ENCODE measurements around the gene ANP32B. TPM values are rescaled to one million over a fixed set of nuclear protein-coding genes. Genes with fewer than 3 reads are reported as not detected.

The ANP32B gene
- total and polyA plus RNA-seq, 2 experiments from 2014 or later, result 13.1 to 114 TPM

DNA sequence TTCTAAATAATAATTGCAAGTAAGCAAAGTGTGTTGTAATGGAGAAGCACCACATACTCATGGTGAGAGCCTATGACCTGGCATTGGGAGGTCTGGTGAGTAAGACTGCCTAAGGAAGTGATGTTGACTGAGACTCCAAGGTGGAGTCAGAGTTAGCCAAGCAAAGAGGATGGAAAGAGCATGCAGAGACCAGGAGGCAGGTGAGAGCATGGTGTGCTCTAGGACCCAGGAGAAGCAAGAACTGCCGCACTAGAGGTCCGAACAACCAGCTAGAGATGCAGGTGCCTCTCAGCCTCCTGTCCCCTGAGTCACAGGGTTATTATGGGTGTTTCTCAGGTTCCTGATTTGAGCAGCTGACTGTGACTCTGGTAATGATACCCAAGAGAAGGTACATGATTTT lies 27.3 kb downstream of the ANP32B start (continued):
- TF ChIP-seq, protein P1, sequence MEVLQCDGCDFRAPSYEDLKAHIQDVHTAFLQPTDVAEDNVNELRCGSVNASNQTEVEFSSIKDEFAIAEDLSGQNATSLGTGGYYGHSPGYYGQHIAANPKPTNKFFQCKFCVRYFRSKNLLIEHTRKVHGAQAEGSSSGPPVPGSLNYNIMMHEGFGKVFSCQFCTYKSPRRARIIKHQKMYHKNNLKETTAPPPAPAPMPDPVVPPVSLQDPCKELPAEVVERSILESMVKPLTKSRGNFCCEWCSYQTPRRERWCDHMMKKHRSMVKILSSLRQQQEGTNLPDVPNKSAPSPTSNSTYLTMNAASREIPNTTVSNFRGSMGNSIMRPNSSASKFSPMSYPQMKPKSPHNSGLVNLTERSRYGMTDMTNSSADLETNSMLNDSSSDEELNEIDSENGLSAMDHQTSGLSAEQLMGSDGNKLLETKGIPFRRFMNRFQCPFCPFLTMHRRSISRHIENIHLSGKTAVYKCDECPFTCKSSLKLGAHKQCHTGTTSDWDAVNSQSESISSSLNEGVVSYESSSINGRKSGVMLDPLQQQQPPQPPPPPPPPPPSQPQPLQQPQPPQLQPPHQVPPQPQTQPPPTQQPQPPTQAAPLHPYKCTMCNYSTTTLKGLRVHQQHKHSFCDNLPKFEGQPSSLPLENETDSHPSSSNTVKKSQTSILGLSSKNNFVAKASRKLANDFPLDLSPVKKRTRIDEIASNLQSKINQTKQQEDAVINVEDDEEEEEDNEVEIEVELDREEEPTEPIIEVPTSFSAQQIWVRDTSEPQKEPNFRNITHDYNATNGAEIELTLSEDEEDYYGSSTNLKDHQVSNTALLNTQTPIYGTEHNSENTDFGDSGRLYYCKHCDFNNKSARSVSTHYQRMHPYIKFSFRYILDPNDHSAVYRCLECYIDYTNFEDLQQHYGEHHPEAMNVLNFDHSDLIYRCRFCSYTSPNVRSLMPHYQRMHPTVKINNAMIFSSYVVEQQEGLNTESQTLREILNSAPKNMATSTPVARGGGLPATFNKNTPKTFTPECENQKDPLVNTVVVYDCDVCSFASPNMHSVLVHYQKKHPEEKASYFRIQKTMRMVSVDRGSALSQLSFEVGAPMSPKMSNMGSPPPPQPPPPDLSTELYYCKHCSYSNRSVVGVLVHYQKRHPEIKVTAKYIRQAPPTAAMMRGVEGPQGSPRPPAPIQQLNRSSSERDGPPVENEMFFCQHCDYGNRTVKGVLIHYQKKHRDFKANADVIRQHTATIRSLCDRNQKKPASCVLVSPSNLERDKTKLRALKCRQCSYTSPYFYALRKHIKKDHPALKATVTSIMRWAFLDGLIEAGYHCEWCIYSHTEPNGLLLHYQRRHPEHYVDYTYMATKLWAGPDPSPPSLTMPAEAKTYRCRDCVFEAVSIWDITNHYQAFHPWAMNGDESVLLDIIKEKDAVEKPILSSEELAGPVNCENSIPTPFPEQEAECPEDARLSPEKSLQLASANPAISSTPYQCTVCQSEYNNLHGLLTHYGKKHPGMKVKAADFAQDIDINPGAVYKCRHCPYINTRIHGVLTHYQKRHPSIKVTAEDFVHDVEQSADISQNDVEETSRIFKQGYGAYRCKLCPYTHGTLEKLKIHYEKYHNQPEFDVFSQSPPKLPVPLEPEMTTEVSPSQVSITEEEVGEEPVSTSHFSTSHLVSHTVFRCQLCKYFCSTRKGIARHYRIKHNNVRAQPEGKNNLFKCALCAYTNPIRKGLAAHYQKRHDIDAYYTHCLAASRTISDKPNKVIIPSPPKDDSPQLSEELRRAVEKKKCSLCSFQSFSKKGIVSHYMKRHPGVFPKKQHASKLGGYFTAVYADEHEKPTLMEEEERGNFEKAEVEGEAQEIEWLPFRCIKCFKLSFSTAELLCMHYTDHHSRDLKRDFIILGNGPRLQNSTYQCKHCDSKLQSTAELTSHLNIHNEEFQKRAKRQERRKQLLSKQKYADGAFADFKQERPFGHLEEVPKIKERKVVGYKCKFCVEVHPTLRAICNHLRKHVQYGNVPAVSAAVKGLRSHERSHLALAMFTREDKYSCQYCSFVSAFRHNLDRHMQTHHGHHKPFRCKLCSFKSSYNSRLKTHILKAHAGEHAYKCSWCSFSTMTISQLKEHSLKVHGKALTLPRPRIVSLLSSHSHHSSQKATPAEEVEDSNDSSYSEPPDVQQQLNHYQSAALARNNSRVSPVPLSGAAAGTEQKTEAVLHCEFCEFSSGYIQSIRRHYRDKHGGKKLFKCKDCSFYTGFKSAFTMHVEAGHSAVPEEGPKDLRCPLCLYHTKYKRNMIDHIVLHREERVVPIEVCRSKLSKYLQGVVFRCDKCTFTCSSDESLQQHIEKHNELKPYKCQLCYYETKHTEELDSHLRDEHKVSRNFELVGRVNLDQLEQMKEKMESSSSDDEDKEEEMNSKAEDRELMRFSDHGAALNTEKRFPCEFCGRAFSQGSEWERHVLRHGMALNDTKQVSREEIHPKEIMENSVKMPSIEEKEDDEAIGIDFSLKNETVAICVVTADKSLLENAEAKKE (CRISPR knock-in tag; IDR thresholded peaks at IDR 0.05), result no peak
- no peak for TF ChIP-seq EZH2 (IDR thresholded peaks at IDR 0.05; ENCODE audit: low read depth, unreplicated experiment)
- TF ChIP-seq NANOG (IDR thresholded peaks at IDR 0.05; ENCODE audit: borderline replicate concordance), result no peak

DNA sequence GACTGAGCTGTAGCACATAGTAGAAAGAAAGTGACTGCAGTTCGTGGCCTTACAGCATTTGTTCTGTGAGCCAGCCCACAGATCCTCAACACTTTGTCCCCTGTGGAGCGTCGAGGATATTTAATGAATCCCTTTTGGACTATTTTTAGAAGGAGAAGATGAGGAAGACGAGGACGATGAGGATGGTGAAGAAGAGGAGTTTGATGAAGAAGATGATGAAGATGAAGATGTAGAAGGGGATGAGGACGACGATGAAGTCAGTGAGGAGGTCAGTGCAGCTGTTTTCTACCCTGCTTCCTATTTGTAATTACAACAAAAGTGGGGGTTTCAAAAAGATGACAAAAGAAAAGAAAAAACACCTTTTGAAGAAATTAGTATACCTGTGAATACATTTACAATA lies 28.0 kb downstream of the ANP32B start:
- no peak overlapping the region for H2AFZ ChIP-seq
- Mint-ChIP-seq H3K9me3 (no peaks in the 10 kb centered on the region), H3K4me3 (no peak overlapping the region), H3K36me3 (ENCODE audit: low read depth) (peaks cover 82% of the 10 kb centered on the region), H3K27me3 (ENCODE audit: insufficient read depth, low read depth, poor library complexity) (peaks cover 3% of the 10 kb centered on the region), H3K4me1 (0 out of 3 replicates have a peak, but pooled peaks cover 2% of the 10 kb centered on the region), H3K27ac (no peak overlapping the region)
- H3K36me3 ChIP-seq (ENCODE audit: insufficient read depth), result peaks cover 56% of the 10 kb centered on the region
- DNase-seq (ENCODE audit: low spot score), result no peak
- H3K4me2 ChIP-seq, result no peak overlapping the region
- H3K4me1 ChIP-seq (ENCODE audit: insufficient read depth), result no peaks in the 10 kb centered on the region
- no peak overlapping the region for H3K27ac ChIP-seq (ENCODE audit: low read depth)
- H4K20me1 ChIP-seq (replicated peaks; ENCODE audit: insufficient read depth), result peaks cover 25% of the 10 kb centered on the region
- no peak for ATAC-seq
- no peak overlapping the region for H3K4me3 ChIP-seq
- no peaks in the 10 kb centered on the region for H3K27me3 ChIP-seq (ENCODE audit: insufficient read depth)
- H3K79me2 ChIP-seq (replicated peaks; ENCODE audit: insufficient read depth), result no peaks in the 10 kb centered on the region
- 0 out of 2 replicates have a peak, but pooled peaks cover 3% of the 10 kb centered on the region for H3F3A ChIP-seq (replicated peaks; ENCODE audit: low read depth)
- no peaks in the 10 kb centered on the region for H3K9me2 ChIP-seq (ENCODE audit: insufficient read depth)
- TF ChIP-seq, protein P1 (CRISPR knock-in tag; IDR thresholded peaks at IDR 0.05), result no peak

All from GM23338 (cell line).